Fibroblast of lung (primary cell): ENCODE results near the gene ESM1.

Experiments used
- CTCF ChIP-seq, 2 donors: IDR thresholded peaks in 1 of 2; conservative IDR thresholded peaks in 1 of 2; 1 replicate in 1 of 2; 2 replicates in 1 of 2; pipeline ENCODE4 v1.5.1; 2011 to 2012; ENCODE audit warnings: low read length in 2 of 2, control low read depth in 1 of 2, inconsistent platforms in 1 of 2, low read depth in 1 of 2, mild to moderate bottlenecking in 1 of 2
- EZH2 ChIP-seq: IDR thresholded peaks from 2 replicates; pipeline ENCODE4 v1.5.1; 2012; ENCODE audit warnings: low read length, control low read depth, mild to moderate bottlenecking; ENCODE audit errors: missing control alignments

- TF ChIP-seq CTCF (conservative IDR thresholded peaks at IDR 0.05 in 1 of 2, IDR thresholded peaks at IDR 0.05 in 1 of 2; ENCODE audit: low read depth in 1 of 2, low read length in 2 of 2) (no peak), EZH2 (no peak)
These were observed 16.2 kb downstream of the ESM1 start for GRCh38 chr5:54969242-54969641.
